GM06990 (cell line): ENCODE measurements around the gene CDH20.

ENCODE experiments used
- DNase-seq: peaks from one replicate; pipeline ENCODE4 v3.0.0-alpha.2; 2011; ENCODE audit not compliant: insufficient read length; ENCODE audit errors: extremely low read depth
- H3K27me3 ChIP-seq: replicated peaks from 2 replicates; pipeline ENCODE4 v1.6.0; 2011; ENCODE audit warnings: low read length; ENCODE audit not compliant: control insufficient read depth, insufficient read depth
- H3K36me3 ChIP-seq: 2 replicates; pipeline ENCODE4 v1.5.1; 2011; ENCODE audit warnings: low read length; ENCODE audit not compliant: control insufficient read depth, insufficient read depth
- H3K4me3 ChIP-seq: replicated peaks from 2 replicates; pipeline ENCODE4 v1.5.1; 2011; ENCODE audit warnings: low read depth, mild to moderate bottlenecking, control low read depth, low read length
- TF ChIP-seq, protein P1 (sequence below): IDR thresholded peaks from 2 replicates; pipeline ENCODE4 v1.5.1; 2011; ENCODE audit warnings: low read length, control low read depth, mild to moderate bottlenecking, inconsistent platforms; ENCODE audit not compliant: insufficient read depth, poor library complexity, severe bottlenecking

Gene CDH20

DNA sequence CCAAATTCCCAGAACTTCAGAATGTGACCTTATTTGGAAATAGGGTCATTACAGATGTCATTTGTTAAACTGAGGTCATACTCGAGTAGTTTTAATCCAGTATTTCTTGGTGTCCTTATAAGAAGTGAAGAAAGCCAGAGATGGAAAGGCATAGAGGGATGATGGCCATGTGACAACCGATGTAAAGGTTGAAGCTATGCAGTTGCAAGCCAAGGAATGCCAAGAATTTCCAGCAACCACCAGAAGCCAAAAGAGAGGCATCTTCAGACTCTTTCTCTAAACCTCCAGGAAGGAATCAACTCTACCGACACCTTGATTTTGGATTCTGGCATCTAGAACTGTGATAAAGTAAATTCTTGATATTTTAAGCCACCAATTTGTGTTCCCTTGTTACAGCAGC, 242.2 kb downstream of the CDH20 start:
- DNase-seq: no peak
- H3K36me3 ChIP-seq: no peaks in the 10 kb centered on the region
- no peaks in the 10 kb centered on the region for H3K27me3 ChIP-seq
- TF ChIP-seq, protein P1, sequence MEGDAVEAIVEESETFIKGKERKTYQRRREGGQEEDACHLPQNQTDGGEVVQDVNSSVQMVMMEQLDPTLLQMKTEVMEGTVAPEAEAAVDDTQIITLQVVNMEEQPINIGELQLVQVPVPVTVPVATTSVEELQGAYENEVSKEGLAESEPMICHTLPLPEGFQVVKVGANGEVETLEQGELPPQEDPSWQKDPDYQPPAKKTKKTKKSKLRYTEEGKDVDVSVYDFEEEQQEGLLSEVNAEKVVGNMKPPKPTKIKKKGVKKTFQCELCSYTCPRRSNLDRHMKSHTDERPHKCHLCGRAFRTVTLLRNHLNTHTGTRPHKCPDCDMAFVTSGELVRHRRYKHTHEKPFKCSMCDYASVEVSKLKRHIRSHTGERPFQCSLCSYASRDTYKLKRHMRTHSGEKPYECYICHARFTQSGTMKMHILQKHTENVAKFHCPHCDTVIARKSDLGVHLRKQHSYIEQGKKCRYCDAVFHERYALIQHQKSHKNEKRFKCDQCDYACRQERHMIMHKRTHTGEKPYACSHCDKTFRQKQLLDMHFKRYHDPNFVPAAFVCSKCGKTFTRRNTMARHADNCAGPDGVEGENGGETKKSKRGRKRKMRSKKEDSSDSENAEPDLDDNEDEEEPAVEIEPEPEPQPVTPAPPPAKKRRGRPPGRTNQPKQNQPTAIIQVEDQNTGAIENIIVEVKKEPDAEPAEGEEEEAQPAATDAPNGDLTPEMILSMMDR: no peak
- no peak overlapping the region for H3K4me3 ChIP-seq

DNA sequence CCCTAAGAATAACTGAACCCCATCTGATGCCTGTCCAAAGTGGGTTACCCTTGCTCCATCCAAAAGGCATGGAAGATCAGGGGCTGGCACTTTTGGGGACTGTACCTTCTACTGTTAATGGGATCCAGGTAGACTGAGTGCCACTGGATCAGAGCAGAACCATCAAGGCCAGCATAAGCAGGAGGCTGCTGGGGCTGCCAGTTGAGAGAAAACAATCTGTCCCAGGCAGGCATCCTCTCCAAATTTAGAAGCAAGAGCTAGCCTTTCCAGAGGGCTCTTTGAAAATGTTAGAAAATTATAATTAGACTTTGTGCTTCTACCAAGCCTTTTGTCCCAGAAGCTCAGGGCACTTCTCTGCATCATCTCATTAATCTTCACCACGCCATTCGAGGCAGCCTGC, 245.6 kb downstream of the CDH20 start:
- no peak overlapping the region for H3K4me3 ChIP-seq
- no peaks in the 10 kb centered on the region for H3K36me3 ChIP-seq
- DNase-seq: no peak
- H3K27me3 ChIP-seq: no peaks in the 10 kb centered on the region
- TF ChIP-seq, protein P1: no peak

DNA sequence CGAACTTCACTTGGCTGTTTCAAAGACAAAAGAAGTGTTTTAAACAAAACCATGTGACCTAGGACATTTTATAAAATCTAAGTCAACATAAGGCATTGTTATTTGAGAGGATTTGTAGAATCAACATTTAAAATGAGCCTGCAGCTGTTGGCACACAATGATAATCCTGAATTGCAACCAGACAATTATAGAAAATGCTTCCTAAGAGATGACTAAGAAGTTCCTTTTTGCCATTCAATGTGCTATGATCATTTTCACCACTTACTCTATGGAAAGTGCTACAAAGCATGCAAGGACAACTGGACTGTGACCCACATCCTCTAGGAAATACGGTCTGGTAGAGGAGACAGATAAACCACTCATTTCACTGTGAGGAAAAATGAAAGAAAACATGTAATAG, 246.4 kb downstream of the CDH20 start:
- no peaks in the 10 kb centered on the region for H3K36me3 ChIP-seq
- DNase-seq: no peak
- H3K27me3 ChIP-seq: no peaks in the 10 kb centered on the region
- TF ChIP-seq, protein P1: no peak
- H3K4me3 ChIP-seq: no peak overlapping the region

DNA sequence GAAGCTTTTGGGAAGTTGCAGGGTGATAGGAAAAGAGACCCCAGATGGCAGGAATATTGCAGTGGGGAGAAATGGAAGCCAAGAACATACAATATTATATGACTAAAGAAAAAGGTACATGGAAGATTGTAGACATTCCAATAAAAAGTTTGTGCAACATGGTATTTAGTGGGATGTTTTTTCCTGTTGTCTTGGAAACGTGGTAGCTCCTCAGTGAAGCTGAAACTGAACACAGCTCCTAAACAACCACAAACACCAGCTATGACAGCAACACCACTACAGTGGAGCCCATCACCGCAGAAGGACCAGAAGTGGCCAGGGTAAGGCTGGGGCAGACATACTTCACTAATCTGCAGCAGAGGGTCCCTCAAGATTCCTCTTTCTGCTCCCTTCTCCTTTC, 246.8 kb downstream of the CDH20 start:
- no peak for DNase-seq
- Histone ChIP-seq H3K4me3 (no peak overlapping the region), H3K27me3 (no peaks in the 10 kb centered on the region), H3K36me3 (no peaks in the 10 kb centered on the region)
- TF ChIP-seq, protein P1: no peak

DNA sequence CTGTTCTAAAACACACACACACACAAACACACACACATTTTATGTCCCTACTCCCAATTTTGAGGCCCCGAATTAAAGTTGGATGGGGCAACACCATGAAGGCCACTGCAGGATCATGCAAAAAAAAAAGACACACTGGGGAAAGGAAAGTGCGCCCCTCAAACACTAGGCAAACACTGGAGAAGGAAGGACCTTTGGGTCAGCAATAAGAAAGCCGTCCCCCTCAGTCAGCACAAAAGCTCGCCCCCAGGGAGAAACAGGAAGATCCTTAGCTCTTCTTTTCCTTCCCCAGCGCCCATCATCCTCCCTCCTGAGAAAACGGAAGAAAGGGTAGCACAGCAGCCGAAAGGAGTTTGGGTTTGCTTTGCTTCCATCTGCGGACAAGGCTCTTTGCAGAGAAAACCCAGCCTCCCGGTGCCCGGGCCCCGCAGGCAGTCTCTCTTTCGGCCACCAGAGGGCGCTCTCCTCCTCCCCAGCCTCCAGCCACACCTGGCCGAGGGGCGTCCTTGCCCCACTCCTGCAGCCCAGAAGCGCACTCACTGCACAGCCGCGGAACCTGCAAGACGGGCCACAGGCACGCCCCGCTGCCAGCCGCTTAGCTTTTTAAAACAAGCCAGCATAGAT, 248.5 kb downstream of the CDH20 start:
- TF ChIP-seq, protein P1: peak; percentile 96
- Histone ChIP-seq H3K36me3 (no peaks in the 10 kb centered on the region), H3K4me3 (no peak overlapping the region), H3K27me3 (no peaks in the 10 kb centered on the region)
- DNase-seq: peak; percentile 55

DNA sequence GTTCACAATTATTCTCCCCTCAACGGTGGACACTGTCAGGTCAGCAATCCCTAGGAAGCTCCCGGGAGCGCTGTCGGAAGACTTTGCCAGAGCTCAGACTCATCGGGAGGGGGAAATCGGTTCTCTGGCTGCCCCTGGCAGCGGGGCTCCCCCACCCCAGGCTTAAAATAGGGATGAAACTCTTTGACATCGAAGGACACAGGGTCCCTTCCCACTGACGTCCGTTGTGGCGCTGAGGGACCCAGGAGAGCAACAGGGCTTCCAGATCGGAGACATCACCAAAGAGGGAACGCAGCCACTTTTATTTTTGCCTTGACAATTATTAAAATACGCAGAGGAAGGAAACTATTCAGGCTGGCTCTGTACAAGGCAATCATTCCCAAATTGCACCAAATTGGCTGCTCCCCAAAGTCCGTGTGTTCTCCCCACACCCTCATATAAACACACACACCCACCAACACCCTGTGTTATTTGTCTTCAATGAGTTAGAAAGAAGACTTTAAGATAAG, 249.0 kb downstream of the CDH20 start:
- no peak for DNase-seq
- Histone ChIP-seq H3K4me3 (no peak overlapping the region), H3K27me3 (no peaks in the 10 kb centered on the region), H3K36me3 (no peaks in the 10 kb centered on the region)
- TF ChIP-seq, protein P1: no peak
